IMR-90 (cell line): Measurements from ENCODE around the gene NEK2. TPM values are rescaled to one million over a fixed set of nuclear protein-coding genes. Genes with fewer than 3 reads are reported as not detected.

Source experiments
- ATAC-seq: fragments of 200-7000 bp; cut with Tn5 transposase; 2 replicates; pipeline ENCODE4 v1.9.1; 2020; ENCODE audit warnings: low read depth, mild to moderate bottlenecking, moderate library complexity
- BruUV-seq: library from RNA; stranded (reverse); fragments of 400-500 nt; replicated peaks from 2 replicates; lab custom pipeline; 2021; lab: Mats Ljungman, UMichigan
- CTCF ChIA-PET: fragments of 300-600 bp; formaldehyde crosslinking; extraction: SDS; loops from one replicate; lab custom pipeline; 2021; ENCODE audit warnings: antibody characterized with exemption; lab: Yijun Ruan, JAX
- POLR2A ChIA-PET: fragments of 300-600 bp; sonication (Branson Sonifier 250); formaldehyde crosslinking; loops from one replicate; lab custom pipeline; 2022; ENCODE audit warnings: antibody characterized with exemption; ENCODE audit not compliant: unreplicated experiment; lab: Charles Lee
- DNase-seq: peaks from one replicate; pipeline ENCODE4 v3.0.0; 2013
- H2AFZ ChIP-seq: replicated peaks from 2 replicates; pipeline ENCODE3; 2013; ENCODE audit warnings: low read length, mild to moderate bottlenecking; ENCODE audit not compliant: poor library complexity
- H2AK5ac ChIP-seq: 2 replicates; pipeline ENCODE4 v1.6.1; 2013; ENCODE audit warnings: low read depth, low read length, inconsistent platforms
- H2AK9ac ChIP-seq: replicated peaks from 2 replicates; pipeline ENCODE3; 2013; ENCODE audit warnings: mild to moderate bottlenecking, low read depth, low read length, moderate library complexity; ENCODE audit not compliant: poor library complexity
- H2BK120ac ChIP-seq: 2 replicates; pipeline ENCODE4 v1.6.1; 2013; ENCODE audit warnings: low read depth, low read length, inconsistent platforms
- H2BK15ac ChIP-seq: 3 replicates; pipeline ENCODE4 v1.6.1; 2013; ENCODE audit warnings: low read depth, low read length, inconsistent platforms
- H2BK20ac ChIP-seq: 2 replicates; pipeline ENCODE4 v1.6.1; 2013; ENCODE audit warnings: low read depth, mild to moderate bottlenecking, inconsistent platforms, low read length, moderate library complexity
- H2BK5ac ChIP-seq: 2 replicates; pipeline ENCODE4 v1.6.1; 2013; ENCODE audit warnings: mild to moderate bottlenecking, low read depth, low read length, inconsistent platforms; ENCODE audit not compliant: poor library complexity, severe bottlenecking
- H3K14ac ChIP-seq: replicated peaks from 2 replicates; pipeline ENCODE4 v1.6.1; 2013; ENCODE audit warnings: low read depth, low read length, inconsistent platforms
- H3K18ac ChIP-seq: 2 replicates; pipeline ENCODE4 v1.6.1; 2013; ENCODE audit warnings: low read depth, low read length, control low read depth
- H3K23ac ChIP-seq: 2 replicates; pipeline ENCODE4 v1.6.1; 2013; ENCODE audit warnings: low read depth, low read length, inconsistent platforms
- H3K27ac ChIP-seq: 2 replicates; pipeline ENCODE4 v1.5.1; 2013; ENCODE audit warnings: mild to moderate bottlenecking, control low read depth, low read length; ENCODE audit not compliant: insufficient read depth
- H3K27me3 ChIP-seq: 2 replicates; pipeline ENCODE4 v1.6.1; 2013; ENCODE audit warnings: low read length; ENCODE audit not compliant: control insufficient read depth, insufficient read depth
- H3K36me3 ChIP-seq: 2 replicates; pipeline ENCODE4 v1.6.1; 2013; ENCODE audit warnings: low read length, mixed read lengths; ENCODE audit not compliant: control insufficient read depth, insufficient read depth
- H3K4ac ChIP-seq: 2 replicates; pipeline ENCODE4 v1.6.1; 2013; ENCODE audit warnings: low read depth, low read length, inconsistent platforms
- H3K4me1 ChIP-seq: 2 replicates; pipeline ENCODE4 v1.6.1; 2013; ENCODE audit warnings: low read length, mixed read lengths; ENCODE audit not compliant: control insufficient read depth, insufficient read depth
- H3K4me2 ChIP-seq: 2 replicates; pipeline ENCODE4 v1.6.1; 2013; ENCODE audit warnings: low read depth, mild to moderate bottlenecking, control low read depth, low read length, moderate library complexity
- H3K4me3 ChIP-seq: 2 replicates; pipeline ENCODE4 v1.5.1; 2013; ENCODE audit warnings: low read depth, mild to moderate bottlenecking, control low read depth, low read length, moderate library complexity; ENCODE audit not compliant: insufficient read depth
- H3K56ac ChIP-seq: 2 replicates; pipeline ENCODE4 v1.6.1; 2013; ENCODE audit warnings: low read length, inconsistent platforms; ENCODE audit not compliant: insufficient read depth; ENCODE audit errors: extremely low read depth
- H3K79me1 ChIP-seq, 2 experiments: 2 replicates each; pipeline ENCODE4 v1.6.1; 2013; ENCODE audit warnings: low read length in 2 of 2, inconsistent platforms in 1 of 2, low read depth in 1 of 2
- H3K9ac ChIP-seq: 2 replicates; pipeline ENCODE4 v1.6.1; 2013; ENCODE audit warnings: low read depth, low read length, control low read depth
- H3K9me1 ChIP-seq: 2 replicates; pipeline ENCODE4 v1.6.1; 2013; ENCODE audit warnings: low read length, inconsistent platforms; ENCODE audit not compliant: insufficient read depth
- H3K9me3 ChIP-seq: 2 replicates; pipeline ENCODE4 v1.6.1; 2013; ENCODE audit warnings: low read length; ENCODE audit not compliant: control insufficient read depth, insufficient read depth
- H4K20me1 ChIP-seq: 2 replicates; pipeline ENCODE4 v1.6.1; 2013; ENCODE audit warnings: low read length, inconsistent platforms; ENCODE audit not compliant: insufficient read depth
- H4K5ac ChIP-seq: 2 replicates; pipeline ENCODE4 v1.6.1; 2013; ENCODE audit warnings: mild to moderate bottlenecking, low read depth, low read length, control low read depth
- H4K8ac ChIP-seq, 2 experiments: 2 replicates each; pipeline ENCODE4 v1.6.1; 2013; ENCODE audit warnings: low read depth in 2 of 2, low read length in 2 of 2, control low read depth in 1 of 2, inconsistent platforms in 1 of 2
- H4K91ac ChIP-seq: 2 replicates; pipeline ENCODE4 v1.6.1; 2013; ENCODE audit warnings: low read depth, low read length, inconsistent platforms; ENCODE audit not compliant: insufficient read depth
- CEBPB ChIP-seq: IDR thresholded peaks from 2 replicates; pipeline ENCODE4 v1.6.1; 2012; ENCODE audit warnings: low read depth, low read length, improper control_type of control experiment
- CHD1 ChIP-seq: IDR thresholded peaks from 2 replicates; pipeline ENCODE4 v1.6.1; 2012; ENCODE audit warnings: low read depth, low read length, improper control_type of control experiment
- CTCF ChIP-seq: conservative IDR thresholded peaks from 2 replicates; pipeline ENCODE4 v1.5.1; 2012; ENCODE audit warnings: mild to moderate bottlenecking, low read depth, low read length, improper control_type of control experiment
- ELK1 ChIP-seq: fragments of 150-350 bp; IDR thresholded peaks from 2 replicates; pipeline ENCODE4 v1.6.1; 2016; ENCODE audit warnings: low read depth, mild to moderate bottlenecking, low read length, moderate library complexity, borderline replicate concordance
- FOS ChIP-seq: fragments of 150-350 bp; IDR thresholded peaks from 2 replicates; pipeline ENCODE4 v1.6.1; 2016; ENCODE audit warnings: low read depth, low read length
- MAZ ChIP-seq: IDR thresholded peaks from 2 replicates; pipeline ENCODE4 v1.6.1; 2012; ENCODE audit warnings: low read depth, mild to moderate bottlenecking, low read length, improper control_type of control experiment, moderate library complexity, borderline replicate concordance
- MXI1 ChIP-seq: IDR thresholded peaks from 2 replicates; pipeline ENCODE4 v1.6.1; 2012; ENCODE audit warnings: low read depth, mild to moderate bottlenecking, low read length, moderate library complexity, borderline replicate concordance
- RAD21 ChIP-seq: IDR thresholded peaks from 2 replicates; pipeline ENCODE4 v1.6.1; 2012; ENCODE audit warnings: low read length, improper control_type of control experiment
- USF2 ChIP-seq: fragments of 150-350 bp; IDR thresholded peaks from 2 replicates; pipeline ENCODE4 v1.6.1; 2017; ENCODE audit warnings: mild to moderate bottlenecking, antibody characterized with exemption, low read length, low read depth
- whole genome bisulfite sequencing, 2 experiments: methylation state at CpG; one replicate each; pipeline versions ENCODE4 v1.1.5 to v1.1.7; 2013; ENCODE audit warnings: missing lambda C conversion rate in 2 of 2; ENCODE audit not compliant: insufficient read length in 1 of 2; ENCODE audit errors: extremely low coverage in 2 of 2; 5-methylcytosine and 5-hydroxymethylcytosine counted together
- dilution Hi-C: fragments of 300-500 bp; cut with HindIII; formaldehyde crosslinking; loops from one replicate; pipeline ENCODE4 v1.14.3; 2018; ENCODE audit warnings: low sequenced_read_pairs; ENCODE audit not compliant: unreplicated experiment
- in situ Hi-C: fragments of 300-500 bp; cut with MboI; formaldehyde crosslinking; loops from 3 replicates; pipeline ENCODE4 v1.14.3; 2019; ENCODE audit warnings: low sequenced_read_pairs, inconsistent platforms, mixed read lengths
- intact Hi-C: fragments of 100-400 bp; cut with micrococcal nuclease; formaldehyde crosslinking; loops from 2 replicates; pipeline ENCODE4 v1.10.0; 2022
- polyA plus RNA-seq, 3 experiments: library from polyadenylated mRNA; depleted of rRNA; stranded (reverse); fragments of >200 nt; gene quantifications; 2 replicates each; pipeline ENCODE4 v1.2.3, GENCODE V29; 2012; ENCODE audit warnings: low replicate concordance in 1 of 3
- total RNA-seq: library from RNA; depleted of rRNA; stranded (reverse); fragments of >200 nt; gene quantifications from 2 replicates; pipeline ENCODE4 v1.2.3, GENCODE V29; 2012

The NEK2 gene
- total and polyA plus RNA-seq, 2 of the 4 experiments (the other 2 are of a cell fraction): 9.9 to 26.0 TPM

GRCh38 chr1:211704543-211704942 is 29.1 kb upstream of the NEK2 start:
- dilution Hi-C loops (no loop called here), intact Hi-C loops (no loop called here), in situ Hi-C loops (no loop called here)
- Histone ChIP-seq H3K9me1 (no peaks in the 10 kb centered on the region), H3K4me3 (no peak overlapping the region), H3K18ac (no peak overlapping the region), H2BK120ac (no peak overlapping the region), H3K14ac (no peak overlapping the region), H3K36me3 (no peaks in the 10 kb centered on the region), H2AK5ac (no peak overlapping the region), H4K20me1 (no peaks in the 10 kb centered on the region), H3K27me3 (peaks cover 16% of the 10 kb centered on the region), H3K9ac (no peak overlapping the region), H3K27ac (no peak overlapping the region), H3K9me3 (no peaks in the 10 kb centered on the region), H3K56ac (no peak overlapping the region), H3K4me1 (peaks cover 3% of the 10 kb centered on the region; the same call in 1 of the 2 replicates), H2BK15ac (no peak overlapping the region), H2AFZ (no peak overlapping the region), H2BK20ac (no peak overlapping the region), H4K5ac (no peak overlapping the region), H4K8ac (no peak overlapping the region), H3K23ac (no peak overlapping the region), H2BK5ac (no peak overlapping the region), H3K79me1 (no peaks in the 10 kb centered on the region), H3K4ac (no peak overlapping the region), H2AK9ac (no peak overlapping the region), H3K4me2 (no peak overlapping the region), H4K91ac (no peak overlapping the region)
- DNase-seq (no peak), ATAC-seq (no peak)
- POLR2A ChIA-PET: no interaction called here
- BruUV-seq: no TSS peak
- no peak for TF ChIP-seq CEBPB
- no peak for TF ChIP-seq CTCF
- no peak for TF ChIP-seq MAZ
- TF ChIP-seq CHD1: no peak
- TF ChIP-seq FOS: no peak
- no peak for TF ChIP-seq USF2
- no peak for TF ChIP-seq MXI1
- no peak for TF ChIP-seq RAD21
- no peak for TF ChIP-seq ELK1
- CTCF ChIA-PET: no interaction called here
- no CpG with 5 or more reads among the region's 3 CpGs for WGBS, 2 experiments
